ENCODE data around the gene BNC2. TPM values are rescaled to one million over a fixed set of nuclear protein-coding genes. Genes with fewer than 3 reads are reported as not detected.

BNC2 gene
- total RNA-seq, 1 donor from 2014 or later: 2.9 TPM

DNA sequence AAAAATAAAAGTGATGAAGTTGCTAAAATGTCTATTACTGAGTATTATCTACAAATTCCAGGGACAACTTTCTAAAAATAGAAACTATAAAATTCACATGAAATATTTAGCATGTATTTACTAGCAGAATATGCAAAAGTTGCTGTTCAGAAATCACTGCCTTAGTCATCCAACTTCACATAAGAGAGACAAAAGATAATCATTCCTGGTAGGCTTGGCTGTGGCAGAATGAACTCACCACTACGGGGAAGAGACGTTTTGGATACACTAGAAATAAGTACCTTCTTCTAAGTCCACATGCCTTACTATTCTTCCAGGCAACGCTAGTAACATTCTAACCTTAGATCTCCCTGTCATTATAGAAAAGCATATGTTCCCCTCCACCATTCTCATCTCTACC lies 272.2 kb downstream of the BNC2 start:
- TF ChIP-seq, protein P1, sequence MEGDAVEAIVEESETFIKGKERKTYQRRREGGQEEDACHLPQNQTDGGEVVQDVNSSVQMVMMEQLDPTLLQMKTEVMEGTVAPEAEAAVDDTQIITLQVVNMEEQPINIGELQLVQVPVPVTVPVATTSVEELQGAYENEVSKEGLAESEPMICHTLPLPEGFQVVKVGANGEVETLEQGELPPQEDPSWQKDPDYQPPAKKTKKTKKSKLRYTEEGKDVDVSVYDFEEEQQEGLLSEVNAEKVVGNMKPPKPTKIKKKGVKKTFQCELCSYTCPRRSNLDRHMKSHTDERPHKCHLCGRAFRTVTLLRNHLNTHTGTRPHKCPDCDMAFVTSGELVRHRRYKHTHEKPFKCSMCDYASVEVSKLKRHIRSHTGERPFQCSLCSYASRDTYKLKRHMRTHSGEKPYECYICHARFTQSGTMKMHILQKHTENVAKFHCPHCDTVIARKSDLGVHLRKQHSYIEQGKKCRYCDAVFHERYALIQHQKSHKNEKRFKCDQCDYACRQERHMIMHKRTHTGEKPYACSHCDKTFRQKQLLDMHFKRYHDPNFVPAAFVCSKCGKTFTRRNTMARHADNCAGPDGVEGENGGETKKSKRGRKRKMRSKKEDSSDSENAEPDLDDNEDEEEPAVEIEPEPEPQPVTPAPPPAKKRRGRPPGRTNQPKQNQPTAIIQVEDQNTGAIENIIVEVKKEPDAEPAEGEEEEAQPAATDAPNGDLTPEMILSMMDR (conservative IDR thresholded peaks at IDR 0.05; ENCODE audit: low read depth, low read length): no peak
- no peak overlapping the region for H3K4me3 ChIP-seq (ENCODE audit: low read depth, low read length)
- no peak for DNase-seq (ENCODE audit: low read depth)

DNA sequence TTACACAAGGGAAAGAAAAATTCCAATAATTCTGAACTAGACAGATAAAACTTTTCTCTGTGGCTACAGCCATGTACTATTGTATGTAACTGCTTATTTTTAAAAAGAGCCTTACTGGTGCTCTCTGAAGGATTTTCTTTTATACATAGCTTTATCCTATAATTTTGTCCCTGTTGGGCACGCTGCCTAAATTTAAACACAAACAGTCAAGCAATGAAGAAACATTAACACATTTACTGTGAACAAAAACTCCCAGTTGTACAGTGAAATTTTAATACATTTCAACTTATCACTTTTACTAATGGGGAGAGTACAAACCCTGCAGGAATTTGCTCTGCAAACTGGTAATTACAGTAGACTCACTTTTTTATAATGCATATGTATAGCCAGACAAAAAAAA lies 273.3 kb downstream of the BNC2 start:
- no peak overlapping the region for H3K4me3 ChIP-seq (ENCODE audit: low read depth, low read length)
- DNase-seq (ENCODE audit: low read depth): no peak
- TF ChIP-seq, protein P1 (conservative IDR thresholded peaks at IDR 0.05; ENCODE audit: low read depth, low read length): no peak

DNA sequence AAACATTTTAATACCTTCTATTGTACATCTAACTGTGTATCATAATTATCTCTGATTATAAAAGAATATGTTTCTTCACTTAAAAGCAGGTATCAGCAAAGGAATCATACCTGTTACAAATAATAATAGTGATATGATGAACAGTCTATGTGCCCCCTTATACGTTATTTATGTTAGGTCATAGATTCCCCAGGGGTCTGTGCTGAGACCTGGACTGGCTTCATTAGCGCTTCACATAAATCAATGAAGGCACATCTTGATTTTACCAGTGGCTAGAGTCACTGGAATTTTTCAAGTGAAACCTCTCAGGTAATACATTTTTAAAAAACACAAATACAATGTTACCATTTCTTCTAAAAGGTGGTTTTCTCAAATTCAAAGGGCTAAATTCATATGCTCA lies 275.2 kb downstream of the BNC2 start:
- TF ChIP-seq, protein P1 (conservative IDR thresholded peaks at IDR 0.05; ENCODE audit: low read depth, low read length): no peak

DNA sequence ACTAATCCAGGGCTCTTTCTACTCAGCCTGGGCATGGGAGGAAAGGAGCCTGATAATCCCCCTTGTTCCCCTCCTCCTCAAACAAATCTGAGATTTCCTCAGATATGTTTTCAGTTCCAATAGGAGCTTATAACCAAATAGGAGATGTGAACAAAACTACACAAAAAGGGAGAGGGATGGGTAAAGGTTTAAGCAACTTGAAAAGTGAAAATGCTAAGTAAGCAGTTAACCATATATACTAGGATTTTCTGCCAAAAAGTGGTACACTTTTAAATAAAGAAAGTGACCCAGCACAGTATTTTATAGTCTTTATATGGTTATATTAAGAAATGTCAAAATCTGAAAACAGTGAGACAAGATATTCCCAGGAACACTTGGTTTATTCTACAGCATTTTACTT lies 275.7 kb downstream of the BNC2 start:
- no peak overlapping the region for H3K4me3 ChIP-seq (ENCODE audit: low read depth, low read length)
- TF ChIP-seq, protein P1 (conservative IDR thresholded peaks at IDR 0.05; ENCODE audit: low read depth, low read length): no peak
- DNase-seq (ENCODE audit: low read depth): no peak

More for the DNA sequence above, 275.2 kb downstream of the BNC2 start:
- no peak for DNase-seq (ENCODE audit: low read depth)
- no peak overlapping the region for H3K4me3 ChIP-seq (ENCODE audit: low read depth, low read length)

DNA sequence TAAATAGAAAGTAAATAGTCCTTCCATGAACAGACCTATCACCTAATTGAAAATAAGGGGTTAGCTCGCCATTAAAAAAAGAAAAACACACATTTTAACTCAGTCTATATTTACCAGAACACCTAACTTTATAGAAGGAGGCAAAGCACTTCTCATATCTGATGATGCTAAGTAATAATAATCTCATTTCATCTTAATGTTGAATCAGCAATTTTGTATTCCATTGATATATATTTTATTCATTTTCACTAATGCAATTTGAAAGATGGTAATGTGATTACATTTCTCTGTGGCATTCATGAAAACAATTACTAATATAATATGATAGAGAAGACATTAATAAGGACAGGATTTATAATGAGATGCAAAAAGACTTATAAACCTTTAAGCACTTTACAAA lies 276.7 kb downstream of the BNC2 start:
- no peak overlapping the region for H3K4me3 ChIP-seq (ENCODE audit: low read depth, low read length)
- no peak for DNase-seq (ENCODE audit: low read depth)
- TF ChIP-seq, protein P1 (conservative IDR thresholded peaks at IDR 0.05; ENCODE audit: low read depth, low read length): no peak

DNA sequence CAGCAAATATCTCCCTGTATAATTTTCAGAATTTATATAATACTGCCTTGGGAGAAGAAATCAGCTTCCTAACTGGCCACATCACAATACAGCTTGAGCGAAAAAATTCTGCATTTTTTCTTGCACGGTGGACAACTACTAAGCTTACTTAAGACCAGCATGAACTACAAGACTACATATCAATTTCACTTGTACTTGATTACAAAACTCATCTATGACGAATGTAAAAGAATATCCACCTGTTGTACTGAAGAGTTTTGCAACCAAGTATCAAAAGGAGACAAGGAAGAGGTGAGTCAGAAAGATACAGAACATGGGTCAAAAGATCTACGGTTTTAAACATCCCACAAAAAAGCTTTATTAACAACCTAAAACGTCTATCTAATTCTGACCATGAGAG lies 279.4 kb downstream of the BNC2 start:
- DNase-seq (ENCODE audit: low read depth): no peak
- H3K4me3 ChIP-seq (ENCODE audit: low read depth, low read length): no peak overlapping the region
- TF ChIP-seq, protein P1 (conservative IDR thresholded peaks at IDR 0.05; ENCODE audit: low read depth, low read length): no peak

DNA sequence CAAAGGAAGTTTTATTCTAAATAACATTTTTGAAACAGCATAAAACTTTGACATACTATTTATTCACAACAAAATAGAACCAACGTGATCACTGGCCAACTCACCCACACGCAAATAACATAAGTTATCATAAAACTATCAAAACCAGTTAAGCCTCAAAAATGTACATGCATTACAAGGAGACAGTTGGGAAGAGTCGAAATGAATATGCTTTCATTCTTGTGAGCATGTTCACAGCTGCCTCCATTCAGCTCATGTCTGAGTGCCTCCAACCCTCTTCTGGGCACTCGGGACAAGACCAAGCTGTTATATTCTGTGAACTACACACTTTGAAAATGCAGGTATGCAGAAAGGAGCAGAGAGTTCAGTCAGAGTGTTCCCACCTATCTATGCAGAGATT lies 284.9 kb downstream of the BNC2 start:
- DNase-seq (ENCODE audit: low read depth): no peak
- TF ChIP-seq, protein P1 (conservative IDR thresholded peaks at IDR 0.05; ENCODE audit: low read depth, low read length): no peak
- no peak overlapping the region for H3K4me3 ChIP-seq (ENCODE audit: low read depth, low read length)

All from epithelial cell of proximal tubule (primary cell).